Measurements from ENCODE around the gene PGD. TPM values are rescaled to one million over a fixed set of nuclear protein-coding genes. Genes with fewer than 3 reads are reported as not detected.

Gene PGD
- total RNA-seq, 1 donor from 2014 or later = 166 TPM

- no peak for TF ChIP-seq CTCF (IDR thresholded peaks at IDR 0.05)
- peaks cover 7% of the 10 kb centered on the region for H3K4me1 ChIP-seq
- peaks cover 32% of the 10 kb centered on the region for H3K36me3 ChIP-seq
- no peak overlapping the region for H3K27ac ChIP-seq
- no peaks in the 10 kb centered on the region for H3K27me3 ChIP-seq
- H3K9me3 ChIP-seq = no peaks in the 10 kb centered on the region
- intact Hi-C loops (cut with DNase I) = loop anchor here (10.0 kb wide), 1 partner anchor 45 kb away; no protein-coding TSS in a partner anchor
- H3K4me3 ChIP-seq = no peak overlapping the region
- ATAC-seq = no peak
- no peak for DNase-seq
Observed at GRCh38 chr1:10379676-10380075, 19.2 kb upstream of the PGD start.

- Histone ChIP-seq H3K4me3 (no peak overlapping the region), H3K27ac (no peak overlapping the region), H3K4me1 (peaks cover 7% of the 10 kb centered on the region), H3K9me3 (no peaks in the 10 kb centered on the region), H3K27me3 (no peaks in the 10 kb centered on the region), H3K36me3 (peaks cover 22% of the 10 kb centered on the region)
- no peak for TF ChIP-seq CTCF (IDR thresholded peaks at IDR 0.05)
- ATAC-seq (no peak), DNase-seq (no peak)
- intact Hi-C loops (cut with DNase I) = no loop called here
Observed at GRCh38 chr1:10380594-10381275, 18.1 kb upstream of the PGD start.

- ATAC-seq = no peak
- DNase-seq = no peak
- intact Hi-C loops (cut with DNase I) = no loop called here
- no peak overlapping the region for H3K4me3 ChIP-seq
- no peak for TF ChIP-seq CTCF (IDR thresholded peaks at IDR 0.05)
- no peaks in the 10 kb centered on the region for H3K27me3 ChIP-seq
- H3K27ac ChIP-seq = no peak overlapping the region
- H3K9me3 ChIP-seq = no peaks in the 10 kb centered on the region
- peaks cover 7% of the 10 kb centered on the region for H3K36me3 ChIP-seq
- peaks cover 10% of the 10 kb centered on the region for H3K4me1 ChIP-seq
Observed at GRCh38 chr1:10383630-10384029, 15.2 kb upstream of the PGD start.

GRCh38 chr1:10384219-10384618 is 14.6 kb upstream of the PGD start:
- intact Hi-C loops (cut with DNase I) = no loop called here
- peaks cover 1% of the 10 kb centered on the region for H3K36me3 ChIP-seq
- no peak for ATAC-seq

GRCh38 chr1:10386761-10387676 is 11.8 kb upstream of the PGD start:
- peak overlapping the region; percentile 32 for H3K4me3 ChIP-seq
- TF ChIP-seq CTCF (IDR thresholded peaks at IDR 0.05) = no peak
- intact Hi-C loops (cut with DNase I) = no loop called here
- no peaks in the 10 kb centered on the region for H3K36me3 ChIP-seq
- no peaks in the 10 kb centered on the region for H3K9me3 ChIP-seq
- DNase-seq (no peak), ATAC-seq (no peak)
- peaks cover 10% of the 10 kb centered on the region for H3K4me1 ChIP-seq
- peak overlapping the region; percentile 82 for H3K27ac ChIP-seq
- H3K27me3 ChIP-seq = no peaks in the 10 kb centered on the region

More at GRCh38 chr1:10384219-10384618, 14.6 kb upstream of the PGD start:
- Histone ChIP-seq H3K4me1 (peaks cover 10% of the 10 kb centered on the region), H3K9me3 (no peaks in the 10 kb centered on the region), H3K27ac (no peak overlapping the region), H3K27me3 (no peaks in the 10 kb centered on the region), H3K4me3 (no peak overlapping the region)
- no peak for TF ChIP-seq CTCF (IDR thresholded peaks at IDR 0.05)
- DNase-seq = no peak
